SK-MEL-5 (cell line): ENCODE measurements around the gene TNFSF13. TPM values are rescaled to one million over a fixed set of nuclear protein-coding genes. Genes with fewer than 3 reads are reported as not detected.

ENCODE experiments used
- DNase-seq: peaks from one replicate; pipeline ENCODE4 v3.0.0-alpha.2; 2016; ENCODE audit warnings: low read depth, low spot score
- in situ Hi-C: cut with HindIII; loops from 2 replicates; pipeline ENCODE4 v1.10.0; 2016; ENCODE audit warnings: low sequenced_read_pairs, high pct_unique_total_duplicates, low pct_unique_long_range_greater_than_20kb
- total RNA-seq: library from RNA; depleted of rRNA; stranded (reverse); fragments of >200 nt; shearing (Covaris generic); gene quantifications from 2 replicates; pipeline ENCODE4 v1.2.3, GENCODE V29; 2014

TNFSF13 gene
- total RNA-seq, 1 experiment from 2014 or later = 0.11 TPM

- in situ Hi-C loops = no loop called here
Measured at GRCh38 chr17:7548585-7549400, 9.8 kb upstream of the TNFSF13 start, which contains the start of gene TNFSF12. Gene TNFSF12, plus strand, starts transcription at chr17:7549058. Its CDS starts 96 bp downstream, at chr17:7549154.

GRCh38 chr17:7549401-7550055 is 9.0 kb upstream of the TNFSF13 start:
- in situ Hi-C loops = no loop called here
- DNase-seq = no peak

More at GRCh38 chr17:7548585-7549400, 9.8 kb upstream of the TNFSF13 start, which contains the start of gene TNFSF12:
- DNase-seq = no peak

GRCh38 chr17:7550344-7550743 is 8.2 kb upstream of the TNFSF13 start:
- DNase-seq = no peak
- in situ Hi-C loops = no loop called here

GRCh38 chr17:7551396-7551795 is 7.2 kb upstream of the TNFSF13 start:
- in situ Hi-C loops = no loop called here
- DNase-seq = no peak

- in situ Hi-C loops = no loop called here
- DNase-seq = peak; percentile 71
Measured at GRCh38 chr17:7552621-7553051, 5.9 kb upstream of the TNFSF13 start.

GRCh38 chr17:7553356-7553755 is 5.2 kb upstream of the TNFSF13 start:
- no peak for DNase-seq
- in situ Hi-C loops = no loop called here

GRCh38 chr17:7555320-7555948 is 3.1 kb upstream of the TNFSF13 start:
- DNase-seq = no peak
- in situ Hi-C loops = no loop called here

- DNase-seq = no peak
- in situ Hi-C loops = no loop called here
Measured at GRCh38 chr17:7556627-7557026, 1.9 kb upstream of the TNFSF13 start.

- in situ Hi-C loops = no loop called here
- no peak for DNase-seq
Measured at GRCh38 chr17:7557147-7557764, 1.3 kb upstream of the TNFSF13 start.

GRCh38 chr17:7557775-7558543 is 591 bp upstream of the TNFSF13 start:
- no peak for DNase-seq
- in situ Hi-C loops = no loop called here

GRCh38 chr17:7559320-7560171 is 996 bp downstream of the TNFSF13 start:
- in situ Hi-C loops = no loop called here
- DNase-seq = no peak

- peak; percentile 77 for DNase-seq
- in situ Hi-C loops = no loop called here
Measured at GRCh38 chr17:7560172-7561027, 1.9 kb downstream of the TNFSF13 start.

GRCh38 chr17:7561028-7561575 is 2.6 kb downstream of the TNFSF13 start:
- in situ Hi-C loops = no loop called here
- DNase-seq = peak; percentile 84

GRCh38 chr17:7561589-7562207 is 3.1 kb downstream of the TNFSF13 start, which contains the start of gene SENP3:
Gene SENP3, plus strand, starts transcription at chr17:7561919. Its CDS starts 1,158 bp downstream, at chr17:7563077.
- in situ Hi-C loops = no loop called here
- DNase-seq = peak; percentile 89

GRCh38 chr17:7562208-7562605 is 3.7 kb downstream of the TNFSF13 start:
- in situ Hi-C loops = no loop called here
- no peak for DNase-seq
